Measurements from ENCODE around the gene GIGYF2.

- TF ChIP-seq GABPA (IDR thresholded peaks at IDR 0.05 in 1 of 2, conservative IDR thresholded peaks at IDR 0.05 in 1 of 2) (no peak), CTCF (IDR thresholded peaks at IDR 0.05; ENCODE audit: low read depth, low read length, missing input control) (no peak)
These were observed 136.7 kb downstream of the GIGYF2 start for GRCh38 chr2:232833830-232834229.
